A549 (cell line): ENCODE data around the gene H1-8. TPM values are rescaled to one million over a fixed set of nuclear protein-coding genes. Genes with fewer than 3 reads are reported as not detected.
"Not testable (repeated sequence)": the region's sequence is repeated elsewhere in the genome, so short reads cannot be mapped to it uniquely, and the experiment has no call there.

Source experiments
- ATAC-seq, 2 experiments: fragments of 200-7000 bp in 1 of 2; fragments of >200 bp in 1 of 2; cut with Nextera tagmentation in 1 of 2; cut with Tn5 transposase in 1 of 2; 3 replicates each; pipeline versions ENCODE4 v1.8.0 to v1.9.1; 2018 to 2020; ENCODE audit warnings: mild to moderate bottlenecking in 1 of 2, moderate library complexity in 1 of 2
- CTCF ChIA-PET: fragments of 300-600 bp; sonication (Branson Sonifier 250); formaldehyde crosslinking; extraction: SDS; loops from one replicate; lab custom pipeline; 2021; ENCODE audit warnings: antibody characterized with exemption, inconsistent platforms; lab: Yijun Ruan, JAX
- POLR2A ChIA-PET: fragments of 350-600 bp; formaldehyde crosslinking; extraction: SDS; loops from one replicate; lab custom pipeline; 2021; ENCODE audit warnings: antibody characterized with exemption, inconsistent platforms; lab: Yijun Ruan, JAX
- DNase-seq, 2 experiments: peaks; one replicate each; pipeline versions ENCODE4 v3.0.0 to v3.0.0-alpha.2; 2011 to 2016; ENCODE audit warnings: low read depth in 1 of 2, low spot score in 1 of 2
- FAIRE-seq: peaks from 2 replicates; lab custom pipeline; 2011; peaks lifted over from hg19 to GRCh38; lab: Jason Lieb, UNC
- H3K27ac ChIP-seq, 2 experiments: fragments of >200 bp; sonication (Bioruptor Twin); formaldehyde crosslinking; 3 replicates each; pipeline ENCODE4 v1.5.1; 2016 to 2017
- H3K4me1 ChIP-seq: fragments of >200 bp; sonication (Bioruptor Twin); formaldehyde crosslinking; 3 replicates; pipeline ENCODE4 v1.6.1; 2016
- H3K4me2 ChIP-seq: fragments of >200 bp; sonication (Bioruptor Twin); formaldehyde crosslinking; 3 replicates; pipeline ENCODE4 v1.6.1; 2016
- H3K4me3 ChIP-seq: fragments of >200 bp; sonication (Bioruptor Twin); formaldehyde crosslinking; 3 replicates; pipeline ENCODE4 v1.5.1; 2016
- H3K9me3 ChIP-seq: fragments of >200 bp; sonication (Bioruptor Twin); formaldehyde crosslinking; 3 replicates; pipeline ENCODE4 v1.6.1; 2016
- EHF ChIP-seq: fragments of 250-450 bp; sonication (Bioruptor Pico); IDR thresholded peaks from 2 replicates; pipeline ENCODE4 v1.5.0; 2020; ENCODE audit warnings: mild to moderate bottlenecking
- ESRRA ChIP-seq: fragments of 150-350 bp; IDR thresholded peaks from 2 replicates; pipeline ENCODE4 v1.6.1; 2014; ENCODE audit warnings: mild to moderate bottlenecking, low read length, borderline replicate concordance
- GATA3 ChIP-seq: IDR thresholded peaks from 2 replicates; pipeline ENCODE4 v1.6.1; 2012; ENCODE audit warnings: borderline replicate concordance
- HOXA7 ChIP-seq: fragments of 250-450 bp; sonication (Bioruptor Pico); IDR thresholded peaks from 2 replicates; pipeline ENCODE4 v1.5.0; 2020; ENCODE audit warnings: mild to moderate bottlenecking, moderate library complexity
- HOXB5 ChIP-seq: fragments of 250-450 bp; sonication (Bioruptor Pico); IDR thresholded peaks from 2 replicates; pipeline ENCODE4 v1.5.0; 2020; ENCODE audit warnings: mild to moderate bottlenecking, moderate library complexity
- MAX ChIP-seq: IDR thresholded peaks from 2 replicates; pipeline ENCODE4 v1.6.1; 2012
- NR3C1 ChIP-seq: fragments of >200 bp; sonication (Bioruptor Twin); formaldehyde crosslinking; IDR thresholded peaks from 3 replicates; pipeline ENCODE4 v1.6.1; 2017
- RAD21 ChIP-seq, 2 experiments: fragments of >200 bp in 1 of 2; sonication (Bioruptor Twin) in 1 of 2; formaldehyde crosslinking in 1 of 2; IDR thresholded peaks in 1 of 2; conservative IDR thresholded peaks in 1 of 2; 2 replicates in 1 of 2; 3 replicates in 1 of 2; pipeline ENCODE4 v1.6.1; 2012 to 2018; ENCODE audit warnings: inconsistent platforms in 1 of 2
- SREBF2 ChIP-seq: fragments of 450-650 bp; IDR thresholded peaks from 2 replicates; pipeline ENCODE4 v1.6.1; 2014; ENCODE audit warnings: mild to moderate bottlenecking, moderate library complexity
- TP53 ChIP-seq: fragments of 250-450 bp; sonication (Bioruptor Pico); IDR thresholded peaks from 2 replicates; pipeline ENCODE4 v1.5.0; 2021; ENCODE audit warnings: mild to moderate bottlenecking, moderate library complexity
- WGBS: methylation state at CpG from one replicate; pipeline ENCODE4 v1.1.6; 2017; ENCODE audit errors: missing lambda C conversion rate; 5-methylcytosine and 5-hydroxymethylcytosine counted together
- polyA plus RNA-seq, 4 experiments: library from polyadenylated mRNA; depleted of rRNA in 3 of 4; stranded (reverse); fragments of >200 nt; fragmentation: RNase III in 1 of 4; extraction: RNeasy Plus Mini Kit Qiagen cat#74134 plus additional on column Dnase treatment in 1 of 4; gene quantifications; 2 replicates in 3 of 4; 3 replicates in 1 of 4; pipeline ENCODE4 v1.2.3, GENCODE V29; 2011 to 2017
- TF ChIP-seq, protein P1 (sequence below): fragments of 250-450 bp; sonication (Bioruptor Pico); IDR thresholded peaks from 2 replicates; pipeline ENCODE4 v1.5.0; 2021; ENCODE audit warnings: mild to moderate bottlenecking, moderate library complexity, borderline replicate concordance
- TF ChIP-seq, protein P2 (sequence below): fragments of >200 bp; sonication (Bioruptor Twin); formaldehyde crosslinking; IDR thresholded peaks from 3 replicates; pipeline ENCODE4 v1.6.1; 2016
- TF ChIP-seq, protein P3 (sequence below): fragments of 200-600 bp; sonication (generic); IDR thresholded peaks from 2 replicates; pipeline ENCODE4 v1.6.1; 2016; ENCODE audit warnings: antibody characterized with exemption, mild to moderate bottlenecking, moderate library complexity

H1-8 gene
- polyA plus RNA-seq, 2 of the 4 experiments (the other 2 are of a cell fraction), result not detected

- Histone ChIP-seq H3K4me3 (no peak overlapping the region), H3K4me2 (no peak overlapping the region), H3K4me1 (no peaks in the 10 kb centered on the region), H3K9me3 (no peaks in the 10 kb centered on the region), H3K27ac (no peak overlapping the region)
- FAIRE-seq (no peak), DNase-seq (no peak), ATAC-seq (no peak; a peak in 1 of 6 replicates)
- 95% methylated on average over 6 of the region's 6 CpGs for WGBS
- ChIA-PET CTCF (interaction anchor here (0.7 to 1.4 kb wide), 2 partner anchors 20 to 42 kb away, joined by 3 read pairs; no protein-coding TSS in a partner anchor), POLR2A (no interaction called here)
- no peak for TF ChIP-seq HOXA7 (CRISPR knock-in tag)
- TF ChIP-seq MAX, result no peak
- TF ChIP-seq, protein P1, sequence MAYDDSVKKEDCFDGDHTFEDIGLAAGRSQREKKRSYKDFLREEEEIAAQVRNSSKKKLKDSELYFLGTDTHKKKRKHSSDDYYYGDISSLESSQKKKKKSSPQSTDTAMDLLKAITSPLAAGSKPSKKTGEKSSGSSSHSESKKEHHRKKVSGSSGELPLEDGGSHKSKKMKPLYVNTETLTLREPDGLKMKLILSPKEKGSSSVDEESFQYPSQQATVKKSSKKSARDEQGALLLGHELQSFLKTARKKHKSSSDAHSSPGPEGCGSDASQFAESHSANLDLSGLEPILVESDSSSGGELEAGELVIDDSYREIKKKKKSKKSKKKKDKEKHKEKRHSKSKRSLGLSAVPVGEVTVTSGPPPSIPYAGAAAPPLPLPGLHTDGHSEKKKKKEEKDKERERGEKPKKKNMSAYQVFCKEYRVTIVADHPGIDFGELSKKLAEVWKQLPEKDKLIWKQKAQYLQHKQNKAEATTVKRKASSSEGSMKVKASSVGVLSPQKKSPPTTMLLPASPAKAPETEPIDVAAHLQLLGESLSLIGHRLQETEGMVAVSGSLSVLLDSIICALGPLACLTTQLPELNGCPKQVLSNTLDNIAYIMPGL (CRISPR knock-in tag), result no peak
- TF ChIP-seq TP53, result no peak
Measured at GRCh38 chr3:129514563-129514962, 28.4 kb upstream of the H1-8 start.

DNA sequence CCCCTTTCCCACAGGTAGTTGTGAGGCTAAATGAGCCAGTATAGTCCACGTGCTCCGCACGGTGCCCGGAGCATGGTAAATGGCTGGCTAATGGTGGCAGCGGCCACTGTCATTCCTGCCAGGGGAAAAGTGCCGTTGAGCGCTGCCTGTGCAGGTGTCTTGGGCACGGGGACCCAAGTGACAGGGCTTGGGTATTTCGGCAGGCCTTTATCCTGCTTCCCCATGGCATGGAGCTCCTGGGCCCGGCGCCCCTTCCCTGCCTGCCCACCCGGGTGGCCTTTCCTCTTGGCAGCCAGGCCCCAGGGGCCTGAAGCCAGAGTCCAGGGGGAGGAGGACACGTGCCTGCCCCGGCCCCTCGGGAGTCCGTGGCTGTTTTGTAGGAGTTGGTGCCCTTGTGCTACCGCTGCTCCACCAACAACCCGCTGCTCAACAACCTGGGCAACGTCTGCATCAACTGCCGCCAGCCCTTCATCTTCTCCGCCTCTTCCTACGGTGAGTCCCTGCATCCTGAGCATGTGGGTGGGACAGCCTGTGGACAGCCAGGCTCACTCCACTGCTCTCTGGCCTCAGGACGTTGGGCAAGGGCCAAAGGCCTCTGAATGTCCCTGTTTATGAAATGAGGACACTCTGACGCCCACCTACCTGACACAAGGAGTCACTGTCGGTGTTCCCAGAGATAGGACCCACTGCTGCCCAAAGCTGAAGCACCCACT is 27.7 kb upstream of the H1-8 start:
- H3K9me3 ChIP-seq, H3K27ac ChIP-seq, H3K4me2 ChIP-seq, H3K4me3 ChIP-seq, FAIRE-seq, DNase-seq, ATAC-seq, H3K4me1 ChIP-seq, POLR2A ChIA-PET: not testable (repeated sequence)
- CTCF ChIA-PET, result interaction anchor here (1.4 kb wide), 1 partner anchor 20 kb away, joined by 3 read pairs; no protein-coding TSS in a partner anchor
- WGBS, result 93% methylated on average over 12 of the region's 25 CpGs

- POLR2A ChIA-PET, H3K4me3 ChIP-seq, H3K9me3 ChIP-seq, H3K4me1 ChIP-seq, H3K27ac ChIP-seq, DNase-seq, CTCF ChIA-PET, ATAC-seq, H3K4me2 ChIP-seq, FAIRE-seq: not testable (repeated sequence)
- WGBS, result 88% methylated on average over 3 of the region's 7 CpGs
Measured at GRCh38 chr3:129515821-129516432, 27.0 kb upstream of the H1-8 start.

DNA sequence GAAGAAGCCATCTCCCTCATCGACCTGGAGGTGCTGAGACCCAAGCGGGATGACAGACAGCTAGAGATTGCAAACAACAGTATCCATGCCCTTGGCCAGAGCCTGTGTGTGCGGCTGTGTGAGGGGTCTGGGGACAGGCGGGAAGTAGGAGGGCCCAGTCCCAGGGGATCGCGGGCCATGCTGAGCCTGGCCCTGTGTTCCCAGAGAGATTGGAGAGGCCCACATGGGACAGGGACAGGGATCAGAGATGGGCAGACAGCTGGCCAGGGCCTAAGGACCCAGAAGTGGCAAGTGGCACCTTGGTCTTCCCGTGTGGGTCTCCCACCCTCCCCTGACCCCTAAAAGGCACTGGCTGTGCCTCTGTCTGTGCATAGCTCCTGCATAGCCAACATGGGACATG is 25.5 kb upstream of the H1-8 start:
- Histone ChIP-seq H3K27ac (no peak overlapping the region), H3K4me3 (no peak overlapping the region), H3K9me3 (no peaks in the 10 kb centered on the region), H3K4me2 (no peak overlapping the region), H3K4me1 (no peaks in the 10 kb centered on the region)
- TF ChIP-seq, protein P2, sequence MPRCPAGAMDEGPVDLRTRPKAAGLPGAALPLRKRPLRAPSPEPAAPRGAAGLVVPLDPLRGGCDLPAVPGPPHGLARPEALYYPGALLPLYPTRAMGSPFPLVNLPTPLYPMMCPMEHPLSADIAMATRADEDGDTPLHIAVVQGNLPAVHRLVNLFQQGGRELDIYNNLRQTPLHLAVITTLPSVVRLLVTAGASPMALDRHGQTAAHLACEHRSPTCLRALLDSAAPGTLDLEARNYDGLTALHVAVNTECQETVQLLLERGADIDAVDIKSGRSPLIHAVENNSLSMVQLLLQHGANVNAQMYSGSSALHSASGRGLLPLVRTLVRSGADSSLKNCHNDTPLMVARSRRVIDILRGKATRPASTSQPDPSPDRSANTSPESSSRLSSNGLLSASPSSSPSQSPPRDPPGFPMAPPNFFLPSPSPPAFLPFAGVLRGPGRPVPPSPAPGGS, result no peak
- TF ChIP-seq SREBF2 (no peak), GATA3 (no peak), HOXB5 (CRISPR knock-in tag) (no peak), ESRRA (no peak), RAD21 (conservative IDR thresholded peaks at IDR 0.05 in 1 of 2, IDR thresholded peaks at IDR 0.05 in 1 of 2) (no peak), NR3C1 (no peak), EHF (no peak)
- TF ChIP-seq, protein P3, sequence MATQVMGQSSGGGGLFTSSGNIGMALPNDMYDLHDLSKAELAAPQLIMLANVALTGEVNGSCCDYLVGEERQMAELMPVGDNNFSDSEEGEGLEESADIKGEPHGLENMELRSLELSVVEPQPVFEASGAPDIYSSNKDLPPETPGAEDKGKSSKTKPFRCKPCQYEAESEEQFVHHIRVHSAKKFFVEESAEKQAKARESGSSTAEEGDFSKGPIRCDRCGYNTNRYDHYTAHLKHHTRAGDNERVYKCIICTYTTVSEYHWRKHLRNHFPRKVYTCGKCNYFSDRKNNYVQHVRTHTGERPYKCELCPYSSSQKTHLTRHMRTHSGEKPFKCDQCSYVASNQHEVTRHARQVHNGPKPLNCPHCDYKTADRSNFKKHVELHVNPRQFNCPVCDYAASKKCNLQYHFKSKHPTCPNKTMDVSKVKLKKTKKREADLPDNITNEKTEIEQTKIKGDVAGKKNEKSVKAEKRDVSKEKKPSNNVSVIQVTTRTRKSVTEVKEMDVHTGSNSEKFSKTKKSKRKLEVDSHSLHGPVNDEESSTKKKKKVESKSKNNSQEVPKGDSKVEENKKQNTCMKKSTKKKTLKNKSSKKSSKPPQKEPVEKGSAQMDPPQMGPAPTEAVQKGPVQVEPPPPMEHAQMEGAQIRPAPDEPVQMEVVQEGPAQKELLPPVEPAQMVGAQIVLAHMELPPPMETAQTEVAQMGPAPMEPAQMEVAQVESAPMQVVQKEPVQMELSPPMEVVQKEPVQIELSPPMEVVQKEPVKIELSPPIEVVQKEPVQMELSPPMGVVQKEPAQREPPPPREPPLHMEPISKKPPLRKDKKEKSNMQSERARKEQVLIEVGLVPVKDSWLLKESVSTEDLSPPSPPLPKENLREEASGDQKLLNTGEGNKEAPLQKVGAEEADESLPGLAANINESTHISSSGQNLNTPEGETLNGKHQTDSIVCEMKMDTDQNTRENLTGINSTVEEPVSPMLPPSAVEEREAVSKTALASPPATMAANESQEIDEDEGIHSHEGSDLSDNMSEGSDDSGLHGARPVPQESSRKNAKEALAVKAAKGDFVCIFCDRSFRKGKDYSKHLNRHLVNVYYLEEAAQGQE, result no peak
- no peak for ATAC-seq
- WGBS, result 80% methylated on average over 7 of the region's 7 CpGs
- no peak for DNase-seq
- ChIA-PET POLR2A (no interaction called here), CTCF (interaction anchor here (1.2 kb wide), 1 partner anchor 27 kb away, joined by 3 read pairs; no protein-coding TSS in a partner anchor)
- no peak for FAIRE-seq
